Measurements from ENCODE around the gene KIFC3. TPM values are rescaled to one million over a fixed set of nuclear protein-coding genes. Genes with fewer than 3 reads are reported as not detected.

Gene KIFC3
- total and polyA plus RNA-seq, 2 of the 8 experiments (the other 6 are each of a cell fraction or from before 2014, with no cell fraction given) = 2.1 to 7.1 TPM

GRCh38 chr16:57757326-57757786 is 44.9 kb downstream of the KIFC3 start (continued):
- no peak for TF ChIP-seq BCL11A (IDR thresholded peaks at IDR 0.05; ENCODE audit: low read depth in 2 of 2, low read length in 2 of 2)
- no peak for TF ChIP-seq CHD7 (IDR thresholded peaks at IDR 0.05; ENCODE audit: insufficient replicate concordance, low read length)
- TF ChIP-seq CTBP2 (IDR thresholded peaks at IDR 0.05; ENCODE audit: borderline replicate concordance, insufficient read depth, insufficient read length, low read length) = no peak
- peak; percentile 86 to 91 for TF ChIP-seq RAD21 (IDR thresholded peaks at IDR 0.05 in 1 of 2, conservative IDR thresholded peaks at IDR 0.05 in 1 of 2; ENCODE audit: low read depth in 2 of 2, low read length in 2 of 2)
- TF ChIP-seq E2F6 (IDR thresholded peaks at IDR 0.05) = peak; percentile 59; the same call in 1 of the 2 replicates
- TF ChIP-seq ASH2L (IDR thresholded peaks at IDR 0.05; ENCODE audit: low read length) = no peak
